ENCODE data around the gene MYL12B.
A peak's percentile ranks its signal among the peaks of the same experiment; 100 is the strongest.

The MYL12B gene

GRCh38 chr18:3260995-3261372, 949 bp upstream of the MYL12B start:
- Histone ChIP-seq H3K4me3 (ENCODE audit: low read depth in 1 of 2, low read length in 1 of 2) (peak overlapping the region; percentile 90 to 97), H3K36me3 (peaks cover 31% of the 10 kb centered on the region), H3K27ac (peak overlapping the region; percentile 98), H3K4me1 (ENCODE audit: control insufficient read depth in 1 of 2, insufficient read depth in 1 of 2, low read depth in 1 of 2, low read length in 1 of 2) (peaks cover 47 to 48% of the 10 kb centered on the region in 2 experiments), H3K9me3 (no peaks in the 10 kb centered on the region), H3K27me3 (no peaks in the 10 kb centered on the region)
- TF ChIP-seq CTCF (IDR thresholded peaks at IDR 0.05) = no peak

- Histone ChIP-seq H3K4me1 (ENCODE audit: control insufficient read depth in 1 of 2, insufficient read depth in 1 of 2, low read depth in 1 of 2, low read length in 1 of 2) (peaks cover 62 to 63% of the 10 kb centered on the region in 2 experiments), H3K36me3 (peaks cover 16% of the 10 kb centered on the region), H3K27me3 (no peaks in the 10 kb centered on the region), H3K9me3 (no peaks in the 10 kb centered on the region), H3K27ac (peak overlapping the region; percentile 98), H3K4me3 (ENCODE audit: low read depth in 1 of 2, low read length in 1 of 2) (peak overlapping the region; percentile 90 to 97)
- no peak for TF ChIP-seq CTCF (IDR thresholded peaks at IDR 0.05)
These were observed 550 bp downstream of the MYL12B start for GRCh38 chr18:3262234-3263131.

- TF ChIP-seq CTCF (IDR thresholded peaks at IDR 0.05) = no peak
- Histone ChIP-seq H3K9me3 (no peaks in the 10 kb centered on the region), H3K4me1 (ENCODE audit: control insufficient read depth in 1 of 2, insufficient read depth in 1 of 2, low read depth in 1 of 2, low read length in 1 of 2) (peaks cover 70 to 71% of the 10 kb centered on the region in 2 experiments), H3K27me3 (no peaks in the 10 kb centered on the region), H3K4me3 (ENCODE audit: low read depth in 1 of 2, low read length in 1 of 2) (peak overlapping the region; percentile 90 to 97), H3K27ac (peak overlapping the region; percentile 98), H3K36me3 (peaks cover 8% of the 10 kb centered on the region)
These were observed 1.3 kb downstream of the MYL12B start for GRCh38 chr18:3263132-3263700.

- TF ChIP-seq CTCF (IDR thresholded peaks at IDR 0.05) = no peak
- peaks cover 81 to 82% of the 10 kb centered on the region in 2 experiments for H3K4me1 ChIP-seq (ENCODE audit: control insufficient read depth in 1 of 2, insufficient read depth in 1 of 2, low read depth in 1 of 2, low read length in 1 of 2)
- H3K27me3 ChIP-seq = no peaks in the 10 kb centered on the region
- no peak overlapping the region for H3K4me3 ChIP-seq (ENCODE audit: low read depth in 1 of 2, low read length in 1 of 2)
- H3K27ac ChIP-seq = peak overlapping the region; percentile 98
- H3K9me3 ChIP-seq = no peaks in the 10 kb centered on the region
- no peaks in the 10 kb centered on the region for H3K36me3 ChIP-seq
These were observed 2.4 kb downstream of the MYL12B start for GRCh38 chr18:3264362-3264761.

GRCh38 chr18:3265564-3266033, 3.7 kb downstream of the MYL12B start:
- TF ChIP-seq CTCF (IDR thresholded peaks at IDR 0.05) = no peak
- no peak overlapping the region for H3K4me3 ChIP-seq (ENCODE audit: low read depth in 1 of 2, low read length in 1 of 2)
- H3K27ac ChIP-seq = peak overlapping the region; percentile 98
- no peaks in the 10 kb centered on the region for H3K9me3 ChIP-seq
- H3K36me3 ChIP-seq = no peaks in the 10 kb centered on the region
- peaks cover 82 to 85% of the 10 kb centered on the region in 2 experiments for H3K4me1 ChIP-seq (ENCODE audit: control insufficient read depth in 1 of 2, insufficient read depth in 1 of 2, low read depth in 1 of 2, low read length in 1 of 2)
- no peaks in the 10 kb centered on the region for H3K27me3 ChIP-seq
